ENCODE data around the gene CHMP1B.
A peak's percentile ranks its signal among the peaks of the same experiment; 100 is the strongest.
"Not testable (repeated sequence)": the region's sequence is repeated elsewhere in the genome, so short reads cannot be mapped to it uniquely, and the experiment has no call there.

The CHMP1B gene

DNA sequence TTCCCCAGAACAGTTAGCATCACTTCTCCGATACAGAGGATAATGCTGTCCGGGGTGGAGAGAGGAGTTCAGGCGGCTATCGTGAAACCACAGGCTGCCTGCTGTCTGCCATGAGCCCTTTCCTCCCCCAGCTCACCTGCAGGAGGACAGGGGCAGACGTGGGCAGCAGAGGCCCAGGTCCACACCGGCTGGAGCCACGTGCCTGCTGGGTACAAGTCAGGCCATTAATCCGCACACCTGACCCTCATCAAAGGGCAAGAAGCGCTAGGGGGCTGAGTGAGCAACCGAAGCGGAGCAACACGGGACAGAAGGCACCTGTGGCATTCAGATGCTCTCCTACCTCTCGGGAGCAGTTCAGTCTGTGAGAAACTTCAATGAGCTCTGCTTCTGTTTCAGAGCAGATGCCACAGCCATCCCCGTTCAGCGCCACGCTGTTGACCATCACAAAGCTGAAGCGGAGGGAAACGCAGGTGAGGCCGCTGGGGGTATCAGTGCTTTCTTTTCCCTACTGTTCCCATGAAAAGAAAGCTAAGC lies 35.4 kb downstream of the CHMP1B start:
- H3K4me1 Mint-ChIP-seq: no peaks in the 10 kb centered on the region
- CTCF ChIA-PET: interaction anchor here (1.3 kb wide), 1 partner anchor 14 kb away, joined by 3 read pairs; no protein-coding TSS in a partner anchor
- peaks cover 26% of the 10 kb centered on the region for H3K36me3 Mint-ChIP-seq
- H3K27me3 Mint-ChIP-seq: no peaks in the 10 kb centered on the region
- no peak overlapping the region for H3K4me3 Mint-ChIP-seq
- H3K27ac Mint-ChIP-seq: no peak overlapping the region
- no peak for DNase-seq
- H3K9me3 Mint-ChIP-seq: no peaks in the 10 kb centered on the region

DNA sequence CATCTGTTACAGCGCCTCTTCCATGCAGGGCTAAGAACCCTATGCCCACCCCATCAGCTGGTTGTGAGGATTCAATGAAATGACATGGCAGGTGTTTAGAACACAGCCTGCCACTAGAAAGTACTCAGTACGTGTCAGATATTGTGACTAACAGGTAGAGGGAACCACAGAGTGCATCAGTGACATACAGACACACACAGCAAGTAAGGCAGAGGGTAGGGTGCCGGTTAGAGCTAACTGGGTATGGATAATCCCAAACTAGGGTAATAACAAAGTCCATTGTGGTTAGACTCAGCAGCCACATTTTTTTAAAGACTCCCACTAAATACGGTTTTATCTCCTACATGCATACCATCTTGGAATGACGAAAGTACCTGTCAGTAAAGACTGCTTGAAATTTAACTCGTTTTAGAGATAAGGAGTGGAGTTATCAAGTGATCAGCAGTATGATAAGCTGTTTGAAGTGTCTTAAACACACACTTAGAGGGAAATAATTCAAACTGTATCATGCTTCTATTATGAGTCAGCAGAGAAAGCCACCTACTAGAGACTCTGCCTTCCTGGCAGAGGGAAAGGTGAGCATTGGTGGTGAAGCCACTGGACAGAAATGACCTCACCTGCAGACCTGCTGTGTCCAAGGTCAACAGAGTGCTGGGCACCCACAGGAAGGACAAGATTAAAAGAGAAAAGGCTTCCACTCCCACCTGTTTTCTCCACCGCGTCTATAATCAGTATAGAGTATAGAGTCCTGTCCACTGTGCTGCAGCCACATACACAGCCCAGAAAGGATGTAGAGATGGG lies 36.3 kb downstream of the CHMP1B start:
- no peaks in the 10 kb centered on the region for H3K4me1 Mint-ChIP-seq
- no peak overlapping the region for H3K4me3 Mint-ChIP-seq
- CTCF ChIA-PET: interaction anchor here (1.3 kb wide), 1 partner anchor 14 kb away, joined by 3 read pairs; no protein-coding TSS in a partner anchor
- no peaks in the 10 kb centered on the region for H3K27me3 Mint-ChIP-seq
- H3K9me3 Mint-ChIP-seq: no peaks in the 10 kb centered on the region
- no peak for DNase-seq
- peaks cover 27% of the 10 kb centered on the region for H3K36me3 Mint-ChIP-seq
- H3K27ac Mint-ChIP-seq: no peak overlapping the region

DNA sequence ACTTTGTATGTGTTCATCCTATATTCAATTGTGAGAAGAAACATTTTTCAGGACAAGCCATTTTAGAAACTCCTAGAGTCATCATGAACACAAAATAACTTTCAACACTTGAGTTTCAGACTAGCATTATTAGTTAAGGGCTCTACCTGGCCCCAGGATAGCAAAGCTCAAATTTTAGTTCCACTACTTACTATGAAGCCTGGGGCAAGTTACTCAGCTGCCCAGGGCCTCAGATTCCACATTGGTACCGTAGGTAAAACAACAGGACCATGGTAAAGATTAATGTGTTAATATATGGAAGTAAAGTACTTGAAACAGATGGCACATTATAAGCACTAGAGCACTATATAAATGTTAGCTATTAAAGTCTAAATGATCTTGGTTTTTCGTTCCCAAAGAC lies 37.5 kb downstream of the CHMP1B start:
- Mint-ChIP-seq H3K4me1 (no peaks in the 10 kb centered on the region), H3K27ac (no peak overlapping the region), H3K36me3 (peaks cover 28% of the 10 kb centered on the region), H3K27me3 (no peaks in the 10 kb centered on the region), H3K4me3 (no peak overlapping the region), H3K9me3 (no peaks in the 10 kb centered on the region)
- CTCF ChIA-PET: no interaction called here
- no peak for DNase-seq

DNA sequence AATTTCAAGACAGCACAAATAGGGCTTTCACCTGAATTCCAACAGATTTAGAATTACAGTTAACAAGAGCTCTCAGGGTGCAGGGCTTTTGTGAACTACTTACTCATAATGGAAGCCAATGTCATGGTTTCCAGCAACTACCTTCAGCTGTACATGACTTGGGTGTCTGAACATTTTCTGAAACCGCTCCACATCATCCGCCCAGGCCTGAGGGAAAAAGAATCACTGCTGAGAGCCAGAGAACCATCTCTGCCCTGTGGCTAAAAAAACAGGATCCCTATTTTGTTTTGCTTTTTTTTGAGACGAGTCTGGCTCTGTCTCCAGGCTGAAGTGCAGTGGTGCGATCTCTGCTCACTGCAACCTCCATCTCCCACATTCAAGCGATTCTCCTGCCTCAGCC lies 38.1 kb downstream of the CHMP1B start:
- DNase-seq: no peak
- Mint-ChIP-seq H3K27me3 (no peaks in the 10 kb centered on the region), H3K9me3 (no peaks in the 10 kb centered on the region), H3K4me3 (no peak overlapping the region), H3K27ac (no peak overlapping the region), H3K36me3 (peaks cover 28% of the 10 kb centered on the region), H3K4me1 (no peaks in the 10 kb centered on the region)
- CTCF ChIA-PET: no interaction called here

DNA sequence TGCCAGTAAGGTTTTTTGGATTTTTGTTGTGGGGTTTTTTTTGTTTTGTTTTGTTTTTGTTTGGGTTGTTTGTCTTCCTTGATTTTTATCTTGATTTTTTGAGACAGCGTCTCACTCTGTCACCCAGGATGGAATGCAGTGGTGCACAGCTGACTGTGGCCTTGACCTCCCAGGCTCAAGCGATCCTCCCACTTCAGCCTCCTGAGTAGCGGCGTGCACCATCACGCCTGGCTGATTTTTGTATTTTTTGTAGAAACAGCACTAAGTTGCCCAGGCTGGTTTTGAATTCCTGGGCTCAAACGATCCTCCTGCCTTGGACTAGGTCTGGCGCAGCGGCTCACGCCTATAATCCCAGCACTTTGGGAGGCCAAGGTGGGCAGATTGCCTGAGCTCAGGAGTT lies 40.5 kb downstream of the CHMP1B start:
- no peaks in the 10 kb centered on the region for H3K4me1 Mint-ChIP-seq
- H3K27me3 Mint-ChIP-seq: no peaks in the 10 kb centered on the region
- peaks cover 29% of the 10 kb centered on the region for H3K36me3 Mint-ChIP-seq
- CTCF ChIA-PET: interaction anchor here (0.7 kb wide), 1 partner anchor 9 kb away, joined by 3 read pairs; no protein-coding TSS in a partner anchor
- H3K4me3 Mint-ChIP-seq: no peak overlapping the region
- no peak for DNase-seq
- no peaks in the 10 kb centered on the region for H3K9me3 Mint-ChIP-seq
- peak overlapping the region; percentile 55 for H3K27ac Mint-ChIP-seq

DNA sequence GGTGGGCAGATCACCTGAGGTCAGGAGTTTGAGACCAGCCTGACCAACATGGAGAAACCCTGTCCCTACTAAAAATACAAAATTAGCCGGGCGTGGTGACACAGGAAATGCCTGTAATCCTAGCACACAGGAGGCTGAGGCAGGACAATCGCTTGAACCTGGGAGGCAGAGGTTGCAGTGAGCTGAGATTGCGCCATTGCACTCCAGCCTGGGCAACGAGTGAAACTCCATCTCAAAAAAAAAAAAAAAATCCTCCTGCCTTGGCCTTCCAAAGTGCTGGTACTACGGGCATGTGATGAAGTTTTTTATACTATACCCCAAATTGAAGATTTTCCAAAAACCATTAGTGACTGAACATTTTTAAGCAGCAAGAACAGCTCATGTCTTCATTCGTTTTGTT lies 41.2 kb downstream of the CHMP1B start:
- H3K4me3 Mint-ChIP-seq, H3K27ac Mint-ChIP-seq, H3K27me3 Mint-ChIP-seq, H3K9me3 Mint-ChIP-seq, H3K4me1 Mint-ChIP-seq, DNase-seq: not testable (repeated sequence)
- H3K36me3 Mint-ChIP-seq: peaks cover 31% of the 10 kb centered on the region
- CTCF ChIA-PET: interaction anchor here (0.7 kb wide), 1 partner anchor 10 kb away, joined by 3 read pairs; no protein-coding TSS in a partner anchor

DNA sequence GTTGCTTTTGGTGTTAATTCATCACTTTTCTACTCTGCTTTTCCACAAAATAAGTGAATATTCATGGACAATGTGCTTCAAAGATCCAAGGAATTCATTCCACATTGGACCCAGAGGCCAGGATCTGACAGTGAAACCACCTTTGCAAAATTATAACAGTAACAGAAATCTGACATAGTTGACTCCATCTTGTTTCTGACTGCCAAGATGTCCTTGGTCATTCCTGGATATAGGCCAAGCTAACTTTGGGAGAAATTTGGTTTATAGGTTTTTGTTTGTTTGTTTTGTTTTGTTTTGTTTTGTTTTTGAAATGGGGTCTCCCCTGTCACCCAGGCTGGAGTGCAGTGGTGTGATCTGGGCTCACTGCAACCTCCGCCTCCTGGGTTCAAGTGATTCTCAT lies 46.6 kb downstream of the CHMP1B start:
- no peak for DNase-seq
- no peaks in the 10 kb centered on the region for H3K27me3 Mint-ChIP-seq
- H3K27ac Mint-ChIP-seq: no peak overlapping the region
- H3K4me1 Mint-ChIP-seq: no peaks in the 10 kb centered on the region
- no peak overlapping the region for H3K4me3 Mint-ChIP-seq
- peaks cover 41% of the 10 kb centered on the region for H3K36me3 Mint-ChIP-seq
- CTCF ChIA-PET: no interaction called here
- H3K9me3 Mint-ChIP-seq: no peaks in the 10 kb centered on the region

DNA sequence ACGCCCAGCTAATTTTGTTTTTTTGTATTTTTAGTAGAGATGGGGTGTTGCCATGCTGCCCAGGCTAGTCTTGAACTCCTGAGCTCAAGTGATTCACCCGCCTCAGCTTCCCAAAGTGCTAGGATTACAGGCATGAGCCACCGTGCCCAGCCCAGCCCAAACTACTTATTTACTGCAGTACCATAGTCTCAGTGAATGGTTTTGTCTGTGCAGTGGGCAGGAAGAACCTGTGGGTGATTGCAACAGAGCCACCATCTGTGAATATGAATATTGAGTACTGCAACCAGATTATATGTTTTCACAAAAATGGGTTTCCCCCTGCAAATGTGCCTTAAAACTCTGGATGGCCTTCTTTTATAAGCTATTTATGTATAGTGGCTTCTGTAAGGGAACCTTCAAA lies 47.9 kb downstream of the CHMP1B start:
- peaks cover 43% of the 10 kb centered on the region for H3K36me3 Mint-ChIP-seq
- no peaks in the 10 kb centered on the region for H3K9me3 Mint-ChIP-seq
- CTCF ChIA-PET: interaction anchor here (0.9 kb wide), 1 partner anchor 52 kb away, joined by 3 read pairs; no protein-coding TSS in a partner anchor
- H3K4me1 Mint-ChIP-seq: no peaks in the 10 kb centered on the region
- H3K27ac Mint-ChIP-seq: no peak overlapping the region
- DNase-seq: no peak
- H3K4me3 Mint-ChIP-seq: no peak overlapping the region
- no peaks in the 10 kb centered on the region for H3K27me3 Mint-ChIP-seq

DNA sequence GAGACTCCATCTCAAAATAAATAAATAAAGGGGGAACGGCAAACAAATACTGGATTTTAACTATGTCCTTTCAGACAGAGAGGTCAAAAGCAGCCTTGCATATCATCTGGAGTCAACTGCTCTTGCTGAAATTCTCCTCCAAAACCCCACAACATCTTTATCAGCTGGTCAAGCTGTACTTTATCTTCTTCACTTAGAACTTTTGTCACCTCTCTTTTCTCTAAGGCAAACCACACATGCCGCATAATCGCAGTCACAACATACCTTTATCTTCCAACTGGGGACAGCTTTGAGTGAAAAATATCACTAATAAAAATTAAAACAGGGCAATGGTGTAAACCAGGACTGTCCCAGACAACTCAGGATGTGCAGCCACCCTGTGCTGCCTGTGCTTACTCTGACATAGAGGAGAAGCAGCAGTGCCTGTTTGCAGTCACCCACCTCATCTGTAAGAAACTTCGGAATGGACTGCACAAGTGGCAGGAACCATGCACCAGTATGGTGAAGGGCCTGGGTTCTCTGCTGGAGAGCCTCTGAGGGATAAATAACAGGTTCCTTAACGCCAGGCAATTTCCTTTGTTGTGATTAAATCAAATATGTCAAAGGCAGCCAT lies 50.7 kb downstream of the CHMP1B start:
- H3K36me3 Mint-ChIP-seq: peaks cover 35% of the 10 kb centered on the region
- peaks cover 11% of the 10 kb centered on the region for H3K4me1 Mint-ChIP-seq
- no peak overlapping the region for H3K27ac Mint-ChIP-seq
- no peak for DNase-seq
- H3K4me3 Mint-ChIP-seq: no peak overlapping the region
- no peaks in the 10 kb centered on the region for H3K9me3 Mint-ChIP-seq
- H3K27me3 Mint-ChIP-seq: no peaks in the 10 kb centered on the region
- CTCF ChIA-PET: no interaction called here

DNA sequence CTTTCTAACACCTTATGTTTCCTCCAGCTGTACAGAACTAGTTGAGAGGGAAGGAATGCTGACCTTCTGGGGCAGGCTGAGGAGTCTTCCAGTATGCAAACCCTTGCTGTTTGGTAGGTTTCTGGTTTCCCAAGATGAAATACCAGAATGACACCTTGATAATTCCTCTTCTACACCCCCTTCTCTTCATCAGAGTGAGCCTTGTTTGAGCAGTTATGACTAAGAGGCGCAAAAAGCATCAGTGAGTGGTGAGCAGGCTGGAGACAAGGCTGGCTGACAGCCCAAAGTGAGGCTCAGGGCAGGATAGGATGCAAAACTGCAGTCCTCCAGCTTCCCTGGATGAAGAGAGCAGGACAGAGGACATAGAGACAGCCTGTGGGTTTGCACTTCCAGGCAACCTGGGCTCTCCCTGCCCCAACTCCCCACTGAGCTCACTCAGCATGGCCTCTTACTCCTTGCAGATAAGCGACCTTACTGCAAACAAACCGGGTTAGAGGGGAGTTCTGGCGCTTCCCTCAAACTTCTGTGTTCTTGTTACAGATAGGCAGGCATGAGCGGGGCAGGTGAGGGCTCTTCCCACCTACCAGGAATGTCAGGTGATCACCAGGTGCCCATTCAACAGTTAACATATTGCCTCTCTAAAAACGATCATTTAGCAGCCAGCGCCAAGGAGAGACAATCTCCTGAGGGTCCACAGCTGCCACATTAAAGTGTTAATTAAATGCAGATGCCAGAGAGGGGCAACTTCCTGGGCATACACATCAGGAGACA lies 51.5 kb downstream of the CHMP1B start:
- peaks cover 30% of the 10 kb centered on the region for H3K36me3 Mint-ChIP-seq
- H3K4me1 Mint-ChIP-seq: peaks cover 18% of the 10 kb centered on the region
- H3K27me3 Mint-ChIP-seq: no peaks in the 10 kb centered on the region
- CTCF ChIA-PET: no interaction called here
- DNase-seq: no peak
- H3K27ac Mint-ChIP-seq: no peak overlapping the region
- no peaks in the 10 kb centered on the region for H3K9me3 Mint-ChIP-seq
- H3K4me3 Mint-ChIP-seq: no peak overlapping the region

All from activated naive CD4-positive, alpha-beta T cell treated with anti-CD3 and anti-CD28 coated beads, Interleukin-2, amount 10 ng/mL, durations not matched to agents 7 days and 5 days (primary cell).